GM06990 (cell line): ENCODE data around the gene XPNPEP3.

Experiments used
- DNase-seq: peaks from one replicate; pipeline ENCODE4 v3.0.0-alpha.2; 2011; ENCODE audit not compliant: insufficient read length; ENCODE audit errors: extremely low read depth
- H3K27me3 ChIP-seq: replicated peaks from 2 replicates; pipeline ENCODE4 v1.6.0; 2011; ENCODE audit warnings: low read length; ENCODE audit not compliant: control insufficient read depth, insufficient read depth
- H3K36me3 ChIP-seq: 2 replicates; pipeline ENCODE4 v1.5.1; 2011; ENCODE audit warnings: low read length; ENCODE audit not compliant: control insufficient read depth, insufficient read depth
- H3K4me3 ChIP-seq: replicated peaks from 2 replicates; pipeline ENCODE4 v1.5.1; 2011; ENCODE audit warnings: low read depth, mild to moderate bottlenecking, control low read depth, low read length
- CTCF ChIP-seq: IDR thresholded peaks from 2 replicates; pipeline ENCODE4 v1.5.1; 2011; ENCODE audit warnings: low read length, control low read depth, mild to moderate bottlenecking, inconsistent platforms; ENCODE audit not compliant: insufficient read depth, poor library complexity, severe bottlenecking

The XPNPEP3 gene

GRCh38 chr22:40973144-40973543 is 116.2 kb downstream of the XPNPEP3 start:
- no peak overlapping the region for H3K4me3 ChIP-seq
- peaks cover 14% of the 10 kb centered on the region for H3K36me3 ChIP-seq
- no peaks in the 10 kb centered on the region for H3K27me3 ChIP-seq
- DNase-seq: no peak
- TF ChIP-seq CTCF: no peak

- Histone ChIP-seq H3K36me3 (peaks cover 8% of the 10 kb centered on the region), H3K4me3 (no peak overlapping the region), H3K27me3 (no peaks in the 10 kb centered on the region)
- DNase-seq: no peak
- TF ChIP-seq CTCF: no peak
Observed at GRCh38 chr22:40975366-40975765, 118.4 kb downstream of the XPNPEP3 start.

- Histone ChIP-seq H3K36me3 (peaks cover 5% of the 10 kb centered on the region), H3K27me3 (no peaks in the 10 kb centered on the region), H3K4me3 (no peak overlapping the region)
- no peak for TF ChIP-seq CTCF
- no peak for DNase-seq
Observed at GRCh38 chr22:40976866-40977700, 120.1 kb downstream of the XPNPEP3 start.

GRCh38 chr22:40979198-40979597 is 122.2 kb downstream of the XPNPEP3 start:
- no peak for DNase-seq
- no peak for TF ChIP-seq CTCF

GRCh38 chr22:40979871-40980270 is 122.9 kb downstream of the XPNPEP3 start:
- Histone ChIP-seq H3K27me3 (no peaks in the 10 kb centered on the region), H3K36me3 (no peaks in the 10 kb centered on the region), H3K4me3 (no peak overlapping the region)
- no peak for DNase-seq
- no peak for TF ChIP-seq CTCF

More at GRCh38 chr22:40979198-40979597, 122.2 kb downstream of the XPNPEP3 start:
- H3K36me3 ChIP-seq: no peaks in the 10 kb centered on the region
- no peaks in the 10 kb centered on the region for H3K27me3 ChIP-seq
- H3K4me3 ChIP-seq: no peak overlapping the region
